Colonic mucosa (tissue), 4 donors: Measurements from ENCODE around the gene NUP42. TPM values are rescaled to one million over a fixed set of nuclear protein-coding genes. Genes with fewer than 3 reads are reported as not detected.
"Not testable (repeated sequence)": the region's sequence is repeated elsewhere in the genome, so short reads cannot be mapped to it uniquely, and the experiment has no call there.

Experiments
- DNase-seq: peaks from one replicate; pipeline ENCODE4 v3.0.0-alpha.2; 2020
- H3K27ac ChIP-seq: fragments of 200-600 bp; one replicate; pipeline ENCODE4 v1.8.0; 2021
- H3K27me3 ChIP-seq: fragments of 200-600 bp; one replicate; pipeline ENCODE4 v1.8.0; 2021
- H3K36me3 ChIP-seq: fragments of 200-600 bp; one replicate; pipeline ENCODE4 v1.8.0; 2021
- H3K4me1 ChIP-seq: fragments of 200-600 bp; one replicate; pipeline ENCODE4 v1.8.0; 2021; ENCODE audit warnings: mild to moderate bottlenecking
- H3K4me3 ChIP-seq: fragments of 200-600 bp; one replicate; pipeline ENCODE4 v1.8.0; 2021
- H3K9ac ChIP-seq, 2 donors: one replicate each; pipeline ENCODE4 v1.7.0; 2013; ENCODE audit warnings: control low read depth in 2 of 2, low read depth in 2 of 2, low read length in 2 of 2
- H3K9me3 ChIP-seq: fragments of 200-600 bp; one replicate; pipeline ENCODE4 v1.8.0; 2021
- intact Hi-C: fragments of 100-400 bp; cut with DNase I; formaldehyde crosslinking; loops from one replicate; pipeline ENCODE4 v1.14.1; 2022
- total RNA-seq, 2 donors: library from RNA; stranded (reverse); fragmentation: NEBNext Ultra II Directional in 1 of 2; extraction: Animal tissue kit (Norgen Biotek cat#: 25700) in 1 of 2; gene quantifications; one replicate each; pipeline ENCODE4 v1.2.1, GENCODE V29; 2021
- TF ChIP-seq, protein P1 (sequence below): fragments of 200-600 bp; IDR thresholded peaks from one replicate; pipeline ENCODE4 v1.8.0; 2022; ENCODE audit warnings: antibody characterized with exemption, mild to moderate bottlenecking
- donor health status: healthy.
- donor health status: DM: no; HTN: no; CAD: no.
- donor health status: DM: no; HTN: no; CAD: no.

NUP42 gene
- total RNA-seq, 2 donors from 2014 or later = 23.4 to 30.5 TPM

DNA sequence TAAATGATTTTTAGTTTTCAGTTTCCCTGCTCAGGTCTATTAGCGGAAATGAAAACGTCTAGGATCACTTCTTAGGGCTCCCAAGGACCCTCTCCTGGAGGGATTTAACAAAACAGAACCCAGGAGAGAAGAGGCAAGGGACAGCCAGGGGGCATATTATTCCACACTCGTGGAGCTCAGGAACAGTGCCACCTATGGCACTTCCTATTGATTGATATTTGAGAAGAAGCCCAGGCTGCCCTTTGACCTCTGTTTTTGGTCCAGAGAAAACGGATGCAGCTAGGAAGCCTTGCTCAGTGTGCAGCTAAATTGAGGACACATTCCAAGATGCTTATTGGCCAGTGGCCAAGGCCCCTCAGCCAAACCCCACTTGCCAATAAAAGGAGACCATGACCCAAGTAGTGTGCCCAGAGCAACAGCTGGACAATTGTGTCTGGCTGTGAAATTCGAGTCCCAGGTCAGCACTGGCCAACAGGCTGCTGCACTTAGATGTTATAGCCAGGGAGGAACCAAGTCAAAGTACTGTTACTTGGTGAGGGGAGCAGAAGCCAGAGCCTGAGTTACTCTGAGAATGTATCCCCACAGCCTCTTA lies 40.7 kb downstream of the NUP42 start:
- Histone ChIP-seq H3K9ac (no peak overlapping the region), H3K9me3 (no peaks in the 10 kb centered on the region), H3K36me3 (no peaks in the 10 kb centered on the region), H3K27me3 (no peaks in the 10 kb centered on the region), H3K4me1 (no peaks in the 10 kb centered on the region), H3K4me3 (no peak overlapping the region), H3K27ac (no peak overlapping the region)
- DNase-seq = no peak
- intact Hi-C loops = no loop called here
- TF ChIP-seq, protein P1, sequence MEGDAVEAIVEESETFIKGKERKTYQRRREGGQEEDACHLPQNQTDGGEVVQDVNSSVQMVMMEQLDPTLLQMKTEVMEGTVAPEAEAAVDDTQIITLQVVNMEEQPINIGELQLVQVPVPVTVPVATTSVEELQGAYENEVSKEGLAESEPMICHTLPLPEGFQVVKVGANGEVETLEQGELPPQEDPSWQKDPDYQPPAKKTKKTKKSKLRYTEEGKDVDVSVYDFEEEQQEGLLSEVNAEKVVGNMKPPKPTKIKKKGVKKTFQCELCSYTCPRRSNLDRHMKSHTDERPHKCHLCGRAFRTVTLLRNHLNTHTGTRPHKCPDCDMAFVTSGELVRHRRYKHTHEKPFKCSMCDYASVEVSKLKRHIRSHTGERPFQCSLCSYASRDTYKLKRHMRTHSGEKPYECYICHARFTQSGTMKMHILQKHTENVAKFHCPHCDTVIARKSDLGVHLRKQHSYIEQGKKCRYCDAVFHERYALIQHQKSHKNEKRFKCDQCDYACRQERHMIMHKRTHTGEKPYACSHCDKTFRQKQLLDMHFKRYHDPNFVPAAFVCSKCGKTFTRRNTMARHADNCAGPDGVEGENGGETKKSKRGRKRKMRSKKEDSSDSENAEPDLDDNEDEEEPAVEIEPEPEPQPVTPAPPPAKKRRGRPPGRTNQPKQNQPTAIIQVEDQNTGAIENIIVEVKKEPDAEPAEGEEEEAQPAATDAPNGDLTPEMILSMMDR = no peak

DNA sequence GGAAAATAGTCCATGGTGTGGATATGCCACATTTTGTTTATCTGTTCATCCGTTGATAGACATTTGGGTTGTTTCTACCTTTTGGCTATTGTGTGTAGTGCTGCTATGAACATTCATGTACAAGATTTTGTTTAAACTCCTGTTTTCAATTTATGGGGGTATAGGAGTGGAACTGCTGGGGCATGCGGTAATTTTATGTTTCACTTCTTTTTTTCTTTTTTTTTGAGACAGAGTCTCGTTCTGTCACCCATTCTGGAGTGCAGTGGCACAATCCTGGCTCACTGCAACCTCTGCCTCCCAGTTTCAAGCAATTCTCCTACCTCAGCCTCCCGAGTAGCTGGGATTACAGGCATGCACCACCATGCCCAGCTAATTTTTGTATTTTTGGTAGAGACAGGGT lies 42.5 kb downstream of the NUP42 start:
- H3K9ac ChIP-seq, H3K4me1 ChIP-seq, H3K27ac ChIP-seq, H3K9me3 ChIP-seq, H3K27me3 ChIP-seq, DNase-seq, intact Hi-C loops, H3K36me3 ChIP-seq, H3K4me3 ChIP-seq: not testable (repeated sequence)

DNA sequence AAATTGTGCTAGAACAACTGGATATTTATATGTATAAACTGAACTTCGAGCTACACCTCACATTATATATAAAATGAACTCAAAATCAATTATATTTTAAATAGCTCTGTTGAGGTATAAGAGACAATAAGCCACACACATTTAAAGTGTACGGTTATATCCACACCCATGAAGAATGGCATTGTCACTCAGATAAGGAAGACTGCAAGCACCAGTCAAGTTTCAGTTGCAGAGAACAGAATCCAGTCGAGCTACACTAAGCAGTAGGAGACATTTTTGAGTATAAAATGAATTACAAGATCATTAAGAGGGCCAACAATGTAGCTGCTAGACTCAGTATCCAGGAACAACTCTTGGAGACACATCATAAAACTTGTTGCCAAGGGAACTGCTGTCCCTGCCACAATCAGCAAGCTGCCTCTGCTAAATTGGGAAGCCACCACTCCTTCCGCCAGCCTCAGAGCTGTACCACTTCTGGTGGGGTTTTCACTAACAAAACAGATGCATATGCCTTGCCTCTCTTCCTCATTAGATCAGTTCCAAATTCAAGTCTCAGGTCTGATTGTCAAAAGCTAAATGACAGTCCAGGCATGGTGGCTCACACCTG lies 45.1 kb downstream of the NUP42 start:
- H3K4me3 ChIP-seq = no peak overlapping the region
- H3K9ac ChIP-seq = no peak overlapping the region
- H3K4me1 ChIP-seq = no peaks in the 10 kb centered on the region
- TF ChIP-seq, protein P1 = no peak
- intact Hi-C loops = no loop called here
- DNase-seq = no peak
- no peaks in the 10 kb centered on the region for H3K9me3 ChIP-seq
- H3K36me3 ChIP-seq = no peaks in the 10 kb centered on the region
- H3K27ac ChIP-seq = no peak overlapping the region
- no peaks in the 10 kb centered on the region for H3K27me3 ChIP-seq

DNA sequence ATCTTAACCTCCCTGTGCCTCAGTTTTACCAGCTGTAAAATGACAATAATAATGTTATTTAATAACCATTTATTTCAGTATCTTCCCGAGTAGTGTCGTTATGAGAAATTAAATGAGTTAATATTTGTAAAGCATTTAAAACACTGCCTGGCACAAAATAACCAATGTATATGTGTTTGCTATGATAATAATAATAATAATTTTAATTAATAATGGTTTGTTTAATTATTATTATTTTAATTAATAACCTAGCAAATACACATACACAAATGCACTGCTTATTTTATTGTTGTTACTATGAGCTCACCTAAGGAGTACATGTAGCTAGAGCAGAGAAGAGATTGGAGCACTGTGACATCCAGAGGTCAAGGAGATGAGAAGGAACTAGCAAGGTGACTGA lies 46.6 kb downstream of the NUP42 start:
- no peak overlapping the region for H3K27ac ChIP-seq
- no peak overlapping the region for H3K9ac ChIP-seq
- H3K4me1 ChIP-seq = no peaks in the 10 kb centered on the region
- intact Hi-C loops = no loop called here
- no peaks in the 10 kb centered on the region for H3K9me3 ChIP-seq
- H3K36me3 ChIP-seq = no peaks in the 10 kb centered on the region
- no peak for DNase-seq
- TF ChIP-seq, protein P1 = no peak
- no peaks in the 10 kb centered on the region for H3K27me3 ChIP-seq
- H3K4me3 ChIP-seq = no peak overlapping the region

DNA sequence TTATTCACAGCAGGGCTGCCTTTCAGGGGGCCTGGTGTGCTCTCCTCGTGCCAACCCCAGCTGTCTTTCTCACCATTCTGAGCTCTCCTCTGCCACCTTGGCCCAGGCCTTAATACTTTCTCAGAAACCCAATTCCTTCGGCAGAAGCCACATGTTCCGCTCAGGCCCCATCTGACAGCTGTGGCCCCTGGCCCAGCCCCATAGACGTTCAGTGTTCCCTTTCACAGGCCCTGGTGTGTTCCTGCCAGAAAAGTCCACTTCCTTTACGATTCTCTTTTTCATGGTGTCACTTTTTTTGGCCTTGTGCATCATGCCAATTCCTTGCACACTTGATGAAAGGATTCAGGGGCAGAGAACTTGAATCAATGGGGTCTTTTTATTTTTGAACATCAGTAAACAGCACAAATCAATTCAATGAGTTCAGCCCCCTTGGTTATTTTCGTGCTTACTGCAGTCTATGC lies 48.8 kb downstream of the NUP42 start:
- TF ChIP-seq, protein P1 = no peak
- H3K27ac ChIP-seq = no peak overlapping the region
- H3K36me3 ChIP-seq = no peaks in the 10 kb centered on the region
- intact Hi-C loops = no loop called here
- H3K4me3 ChIP-seq = no peak overlapping the region
- no peaks in the 10 kb centered on the region for H3K27me3 ChIP-seq
- no peak for DNase-seq
- H3K9me3 ChIP-seq = no peaks in the 10 kb centered on the region
- H3K9ac ChIP-seq = no peak overlapping the region
- no peaks in the 10 kb centered on the region for H3K4me1 ChIP-seq

DNA sequence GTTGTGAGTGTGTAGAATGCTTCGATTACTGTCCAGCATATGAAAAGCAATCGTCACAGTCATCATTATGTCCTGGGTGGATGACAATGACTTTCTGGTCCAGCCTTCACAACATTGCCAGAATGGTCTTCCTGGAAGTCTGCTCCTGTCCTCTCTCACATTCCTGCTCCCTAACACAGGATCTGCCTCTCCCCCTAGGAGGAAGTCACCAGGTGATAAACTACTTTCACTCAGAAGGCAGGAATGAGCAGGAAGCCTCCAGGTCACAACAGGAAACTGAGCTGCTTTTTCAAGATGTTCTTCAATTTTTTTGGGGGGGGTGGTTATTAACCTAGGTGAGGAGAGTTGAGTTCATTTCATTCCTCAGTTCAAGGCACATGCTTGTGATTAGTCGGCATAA lies 51.1 kb downstream of the NUP42 start:
- Histone ChIP-seq H3K4me3 (no peak overlapping the region), H3K9ac (no peak overlapping the region), H3K4me1 (no peaks in the 10 kb centered on the region), H3K9me3 (no peaks in the 10 kb centered on the region), H3K36me3 (no peaks in the 10 kb centered on the region), H3K27ac (no peak overlapping the region), H3K27me3 (no peaks in the 10 kb centered on the region)
- intact Hi-C loops = no loop called here
- TF ChIP-seq, protein P1 = no peak
- DNase-seq = no peak
